NCI-H345 treated with DMSO at 0.1 percent for 48 hours (cell line): ENCODE data around the gene ATP12A.
"Not testable (repeated sequence)": the region's sequence is repeated elsewhere in the genome, so short reads cannot be mapped to it uniquely, and the experiment has no call there.

Source experiments
- DNase-seq: peaks from one replicate; lab custom pipeline; 2025; ENCODE audit not compliant: unreplicated experiment; lab: John Stamatoyannopoulos, UW

The ATP12A gene

GRCh38 chr13:24725379-24725778, 45.2 kb downstream of the ATP12A start:
- DNase-seq, result no peak

- peak; percentile 42 for DNase-seq
Measured at GRCh38 chr13:24727731-24728601, 47.8 kb downstream of the ATP12A start.

GRCh38 chr13:24730873-24731567, 50.8 kb downstream of the ATP12A start:
- DNase-seq, result not testable (repeated sequence)

GRCh38 chr13:24734950-24735349, 54.7 kb downstream of the ATP12A start:
- DNase-seq, result no peak

GRCh38 chr13:24737042-24737441, 56.8 kb downstream of the ATP12A start:
- DNase-seq, result no peak

- DNase-seq, result no peak
Measured at GRCh38 chr13:24738366-24738847, 58.2 kb downstream of the ATP12A start.

GRCh38 chr13:24740014-24740890, 60.0 kb downstream of the ATP12A start:
- no peak for DNase-seq

GRCh38 chr13:24741016-24741662, 60.9 kb downstream of the ATP12A start:
- DNase-seq, result no peak

GRCh38 chr13:24741791-24742190, 61.6 kb downstream of the ATP12A start:
- no peak for DNase-seq

GRCh38 chr13:24742294-24742693, 62.1 kb downstream of the ATP12A start:
- no peak for DNase-seq

GRCh38 chr13:24742977-24743376, 62.8 kb downstream of the ATP12A start:
- DNase-seq, result no peak

GRCh38 chr13:24744247-24744646, 64.0 kb downstream of the ATP12A start:
- no peak for DNase-seq

GRCh38 chr13:24745516-24745860, 65.3 kb downstream of the ATP12A start:
- DNase-seq, result no peak

GRCh38 chr13:24745861-24746617, 65.8 kb downstream of the ATP12A start:
- no peak for DNase-seq

- DNase-seq, result no peak
Measured at GRCh38 chr13:24746618-24747247, 66.5 kb downstream of the ATP12A start.

- no peak for DNase-seq
Measured at GRCh38 chr13:24747248-24748060, 67.2 kb downstream of the ATP12A start.

- no peak for DNase-seq
Measured at GRCh38 chr13:24748061-24748400, 67.8 kb downstream of the ATP12A start.

- no peak for DNase-seq
Measured at GRCh38 chr13:24759197-24759596, 79.0 kb downstream of the ATP12A start.
